ENCODE data around the gene LNX2.

The LNX2 gene

DNA sequence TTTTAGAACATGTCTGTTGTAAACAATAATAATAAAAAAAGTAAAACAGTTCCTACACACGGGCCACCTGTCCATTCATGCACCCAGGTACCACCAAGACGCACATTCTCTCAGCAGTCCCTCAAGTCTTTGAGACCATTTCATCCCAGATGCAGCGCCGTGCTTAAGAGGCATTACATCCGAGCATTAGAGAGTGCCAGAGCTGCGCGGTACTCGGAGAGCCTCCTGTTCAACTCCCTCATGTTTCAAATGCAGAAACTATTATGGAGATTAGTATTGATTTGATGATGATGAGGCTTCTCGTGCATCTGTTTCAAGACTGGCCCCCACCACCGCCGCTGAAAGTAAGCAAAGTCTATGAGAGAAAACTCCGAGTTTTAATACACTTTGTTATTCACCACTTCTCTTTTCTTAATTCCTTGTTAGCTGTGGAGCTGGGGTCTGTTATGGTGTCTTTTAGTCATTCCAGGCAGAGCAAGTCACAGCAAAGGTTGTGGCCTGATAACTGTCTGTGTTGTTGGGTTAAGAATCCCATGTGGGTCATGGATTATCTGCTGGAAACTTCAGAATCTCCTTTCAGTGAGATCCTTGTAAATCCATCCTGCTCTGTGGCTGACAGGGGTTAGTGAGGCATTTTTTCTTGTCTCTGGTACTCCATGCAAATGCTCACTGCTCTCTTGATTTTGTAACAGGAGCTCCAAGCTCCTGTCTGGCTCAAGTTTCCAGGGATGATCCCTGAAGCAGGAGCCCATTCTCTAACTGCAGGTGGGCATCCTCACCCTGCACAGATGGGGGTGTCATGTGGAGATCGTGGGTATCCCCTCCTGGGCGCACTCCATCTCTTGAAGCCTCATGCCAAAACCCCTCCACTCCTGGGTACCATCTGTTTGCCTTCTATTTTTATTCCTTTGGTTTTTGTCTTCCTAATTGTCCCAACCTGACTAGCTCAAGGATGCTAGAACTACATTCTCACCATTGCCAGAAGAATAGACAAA, 95.1 kb downstream of the LNX2 start:
- Mint-ChIP-seq H3K9me3 (no peaks in the 10 kb centered on the region), H3K36me3 (no peaks in the 10 kb centered on the region), H3K27ac (no peak overlapping the region), H3K27me3 (peaks cover 5% of the 10 kb centered on the region), H3K4me1 (no peaks in the 10 kb centered on the region), H3K4me3 (no peak overlapping the region)

DNA sequence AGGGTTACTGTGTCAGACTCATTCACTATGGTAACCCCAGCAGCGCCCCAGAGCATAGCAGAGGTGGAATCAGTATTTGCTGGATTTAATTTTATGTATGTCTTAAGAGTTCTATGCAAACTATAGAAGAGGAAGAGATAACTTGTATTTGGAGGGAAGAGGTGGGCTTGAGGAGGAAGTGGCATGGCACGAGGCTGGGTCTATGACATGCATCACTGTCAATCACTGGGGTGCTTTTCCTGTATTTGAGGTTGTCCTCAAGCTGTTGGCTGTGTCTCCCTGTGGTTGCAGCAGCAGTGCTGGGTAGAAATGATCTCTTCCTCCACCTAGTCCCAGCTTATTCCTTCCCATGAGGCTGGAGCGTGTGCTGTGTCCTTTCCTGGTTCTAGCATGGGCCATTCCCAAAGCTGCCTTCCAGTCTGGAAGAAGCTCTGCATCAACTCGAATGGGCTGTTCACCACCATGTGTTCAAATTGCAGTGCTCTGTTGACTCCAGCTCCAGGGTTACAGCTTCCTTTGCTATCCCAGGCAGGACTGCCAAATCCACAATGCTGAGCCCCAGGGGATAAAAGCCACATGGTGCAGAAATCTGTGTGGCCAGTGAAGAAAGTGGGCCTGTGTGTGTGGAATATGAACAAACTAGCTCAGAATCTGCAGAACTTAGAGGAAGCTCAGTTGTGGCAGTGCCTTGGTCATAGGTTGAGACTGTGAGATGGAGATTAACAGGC, 96.8 kb downstream of the LNX2 start:
- Mint-ChIP-seq H3K4me3 (no peak overlapping the region), H3K27me3 (peaks cover 2% of the 10 kb centered on the region), H3K27ac (no peak overlapping the region), H3K9me3 (no peaks in the 10 kb centered on the region), H3K4me1 (no peaks in the 10 kb centered on the region), H3K36me3 (no peaks in the 10 kb centered on the region)

DNA sequence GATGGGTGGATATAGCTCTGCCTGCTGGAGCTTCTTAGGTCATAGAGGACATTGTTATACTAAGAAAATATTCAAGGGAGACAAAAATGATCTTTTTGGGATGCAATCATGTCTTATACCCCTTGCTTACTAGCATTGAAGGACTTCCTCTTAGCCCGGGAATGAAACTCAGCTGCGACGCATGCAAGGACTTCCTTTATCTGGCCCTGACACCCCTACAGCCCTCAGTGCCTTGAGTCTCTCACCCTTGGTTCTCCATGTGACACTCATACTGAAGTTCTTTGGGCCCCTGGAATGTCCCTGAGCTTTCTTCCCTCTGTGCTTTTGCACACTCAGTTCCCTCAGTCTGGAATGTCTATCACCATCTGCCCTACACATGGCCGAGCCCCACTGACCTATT, 97.5 kb downstream of the LNX2 start:
- H3K27ac Mint-ChIP-seq: no peak overlapping the region
- no peaks in the 10 kb centered on the region for H3K9me3 Mint-ChIP-seq
- H3K36me3 Mint-ChIP-seq: no peaks in the 10 kb centered on the region
- H3K4me1 Mint-ChIP-seq: no peaks in the 10 kb centered on the region
- H3K4me3 Mint-ChIP-seq: no peak overlapping the region
- peaks cover 2% of the 10 kb centered on the region for H3K27me3 Mint-ChIP-seq

DNA sequence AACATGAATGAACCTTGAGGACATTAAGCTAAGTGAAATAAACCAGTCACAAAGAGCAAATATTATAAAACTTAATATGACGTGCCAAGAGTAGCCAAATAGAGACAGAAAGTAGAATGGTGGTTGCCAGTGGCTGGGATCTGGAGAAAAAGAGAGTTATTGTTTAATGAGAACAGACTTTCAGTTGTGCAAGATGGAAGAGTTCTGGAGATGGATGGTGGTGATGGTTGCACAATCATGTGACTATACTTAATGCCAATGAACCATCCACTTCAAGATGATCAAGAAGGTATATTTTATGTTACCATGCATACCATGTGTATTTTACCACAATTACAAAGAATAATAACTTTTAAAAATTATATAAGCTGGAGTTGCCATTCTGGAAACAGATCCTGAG, 104.2 kb downstream of the LNX2 start:
- Mint-ChIP-seq H3K36me3 (no peaks in the 10 kb centered on the region), H3K9me3 (no peaks in the 10 kb centered on the region), H3K4me3 (no peak overlapping the region), H3K4me1 (no peaks in the 10 kb centered on the region), H3K27ac (no peak overlapping the region), H3K27me3 (peaks cover 8% of the 10 kb centered on the region)

DNA sequence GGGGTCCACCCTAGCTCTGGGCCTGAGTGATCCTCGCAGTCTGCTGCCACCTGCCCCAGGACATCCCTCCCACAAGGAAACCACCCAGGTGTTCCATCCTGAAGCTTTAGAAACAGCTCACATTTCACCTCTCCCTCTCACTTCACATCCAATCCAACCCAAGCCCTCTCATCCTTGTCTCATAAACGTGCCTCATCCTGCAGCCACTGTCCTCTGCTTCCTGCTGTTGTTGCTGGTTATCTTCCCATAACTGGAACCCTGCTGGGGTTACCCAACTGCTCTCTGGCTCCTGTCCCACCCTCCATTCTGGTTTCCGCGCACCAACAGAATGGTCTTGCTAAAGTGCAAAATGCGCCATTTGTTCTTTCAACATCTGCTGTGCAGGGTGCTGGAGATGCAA, 110.2 kb downstream of the LNX2 start:
- H3K27me3 Mint-ChIP-seq: peaks cover 4% of the 10 kb centered on the region

DNA sequence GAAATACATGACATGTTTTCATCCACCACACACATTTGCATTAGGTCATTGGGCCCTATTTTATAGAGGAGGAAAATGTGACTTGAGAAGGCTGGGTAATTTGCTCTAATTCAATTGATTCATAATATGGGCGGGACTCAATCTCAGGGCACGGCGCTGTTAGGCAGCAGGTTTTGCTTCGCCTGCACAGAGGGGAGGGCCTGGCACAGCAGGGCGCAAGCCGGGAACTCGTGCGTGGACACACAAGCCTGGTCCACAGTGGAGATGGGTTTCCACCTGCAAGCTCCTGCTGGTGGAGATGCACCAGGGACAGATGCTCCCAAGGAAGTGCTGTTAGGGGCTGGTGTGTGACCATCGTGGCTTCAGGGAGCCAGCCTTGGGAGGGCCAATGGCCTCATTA, 111.5 kb downstream of the LNX2 start:
- H3K4me1 Mint-ChIP-seq: no peaks in the 10 kb centered on the region
- no peak overlapping the region for H3K27ac Mint-ChIP-seq
- no peak overlapping the region for H3K4me3 Mint-ChIP-seq
- H3K9me3 Mint-ChIP-seq: no peaks in the 10 kb centered on the region
- H3K36me3 Mint-ChIP-seq: no peaks in the 10 kb centered on the region
- H3K27me3 Mint-ChIP-seq: peaks cover 4% of the 10 kb centered on the region

More for the DNA sequence above, 110.2 kb downstream of the LNX2 start:
- H3K27ac Mint-ChIP-seq: no peak overlapping the region
- H3K4me1 Mint-ChIP-seq: no peaks in the 10 kb centered on the region
- no peaks in the 10 kb centered on the region for H3K36me3 Mint-ChIP-seq
- H3K9me3 Mint-ChIP-seq: no peaks in the 10 kb centered on the region
- no peak overlapping the region for H3K4me3 Mint-ChIP-seq

DNA sequence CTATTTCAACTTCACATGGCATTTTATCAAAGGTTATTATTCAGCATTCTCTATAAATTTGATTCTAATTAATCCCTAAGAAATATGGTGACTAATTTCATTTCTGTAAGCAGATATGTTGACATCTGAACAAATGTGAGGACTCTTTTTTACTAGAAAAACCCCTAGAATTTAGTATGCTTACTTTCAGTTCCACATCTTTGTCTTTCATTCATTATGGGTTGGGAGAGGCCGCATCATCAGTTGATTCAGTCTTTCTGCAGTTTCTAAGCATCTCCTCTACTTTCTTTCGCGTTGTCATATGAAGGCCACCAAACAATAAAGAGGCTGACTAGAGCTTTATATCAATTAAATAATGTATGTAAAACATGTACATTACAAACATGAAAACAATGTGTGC, 114.5 kb downstream of the LNX2 start:
- H3K27ac Mint-ChIP-seq: no peak overlapping the region
- H3K4me3 Mint-ChIP-seq: no peak overlapping the region

DNA sequence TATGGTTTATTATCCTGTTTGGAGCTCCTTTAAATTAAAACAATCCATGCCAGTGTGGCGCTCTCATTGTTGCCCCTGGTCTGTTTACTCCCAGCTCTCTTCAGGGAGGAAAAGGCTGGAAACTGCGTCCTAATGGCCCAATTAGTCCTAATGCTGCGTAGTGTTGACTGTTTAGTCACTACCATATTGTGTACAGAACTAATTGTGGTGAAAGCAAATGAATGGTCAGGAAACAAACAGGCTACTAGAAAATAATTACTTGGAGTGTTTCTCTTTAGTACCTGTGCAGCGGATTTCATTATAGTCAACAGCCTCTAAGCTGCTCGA, 115.5 kb downstream of the LNX2 start:
- Mint-ChIP-seq H3K4me1 (no peaks in the 10 kb centered on the region), H3K36me3 (no peaks in the 10 kb centered on the region), H3K4me3 (no peak overlapping the region), H3K27ac (no peak overlapping the region), H3K27me3 (no peaks in the 10 kb centered on the region), H3K9me3 (no peaks in the 10 kb centered on the region)

More for the DNA sequence above, 114.5 kb downstream of the LNX2 start:
- Mint-ChIP-seq H3K27me3 (no peaks in the 10 kb centered on the region), H3K9me3 (no peaks in the 10 kb centered on the region), H3K36me3 (no peaks in the 10 kb centered on the region), H3K4me1 (no peaks in the 10 kb centered on the region)

DNA sequence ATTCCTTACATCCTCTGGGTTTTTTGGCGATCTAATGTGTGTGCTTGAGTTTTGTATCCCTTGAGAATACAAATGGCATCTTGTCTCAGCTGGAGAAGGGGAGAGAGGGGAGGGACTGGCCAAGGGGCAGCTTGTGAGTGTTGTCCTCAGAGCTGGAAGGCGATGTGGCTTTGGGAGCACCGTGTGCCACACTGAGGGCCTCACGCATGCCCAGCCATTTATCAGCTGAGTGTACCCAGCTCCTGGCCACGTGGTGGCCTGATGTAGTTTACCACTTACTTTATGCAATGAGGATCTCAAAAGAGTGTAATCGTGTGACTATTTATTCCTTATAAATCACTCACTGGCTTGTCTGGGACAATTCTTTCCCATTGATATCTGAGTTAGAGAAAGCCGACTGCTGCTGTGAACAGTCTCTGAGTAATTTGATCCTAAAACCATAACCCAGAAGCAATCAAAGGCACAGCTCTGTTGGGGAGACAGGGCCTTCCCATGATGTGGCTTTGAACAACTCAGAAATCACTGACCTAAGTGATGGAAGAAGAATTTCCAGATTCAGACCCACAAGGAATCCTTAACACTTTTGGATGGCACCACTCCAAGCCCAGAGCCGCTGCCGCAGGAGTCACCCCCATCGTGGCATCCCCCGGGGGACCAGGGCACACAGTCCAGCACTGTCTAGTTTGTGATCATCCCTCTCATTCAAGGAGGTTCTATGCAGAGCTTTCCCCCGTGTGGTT, 116.0 kb downstream of the LNX2 start:
- Mint-ChIP-seq H3K4me3 (no peak overlapping the region), H3K27ac (no peak overlapping the region), H3K36me3 (no peaks in the 10 kb centered on the region), H3K4me1 (no peaks in the 10 kb centered on the region), H3K27me3 (no peaks in the 10 kb centered on the region), H3K9me3 (no peaks in the 10 kb centered on the region)

DNA sequence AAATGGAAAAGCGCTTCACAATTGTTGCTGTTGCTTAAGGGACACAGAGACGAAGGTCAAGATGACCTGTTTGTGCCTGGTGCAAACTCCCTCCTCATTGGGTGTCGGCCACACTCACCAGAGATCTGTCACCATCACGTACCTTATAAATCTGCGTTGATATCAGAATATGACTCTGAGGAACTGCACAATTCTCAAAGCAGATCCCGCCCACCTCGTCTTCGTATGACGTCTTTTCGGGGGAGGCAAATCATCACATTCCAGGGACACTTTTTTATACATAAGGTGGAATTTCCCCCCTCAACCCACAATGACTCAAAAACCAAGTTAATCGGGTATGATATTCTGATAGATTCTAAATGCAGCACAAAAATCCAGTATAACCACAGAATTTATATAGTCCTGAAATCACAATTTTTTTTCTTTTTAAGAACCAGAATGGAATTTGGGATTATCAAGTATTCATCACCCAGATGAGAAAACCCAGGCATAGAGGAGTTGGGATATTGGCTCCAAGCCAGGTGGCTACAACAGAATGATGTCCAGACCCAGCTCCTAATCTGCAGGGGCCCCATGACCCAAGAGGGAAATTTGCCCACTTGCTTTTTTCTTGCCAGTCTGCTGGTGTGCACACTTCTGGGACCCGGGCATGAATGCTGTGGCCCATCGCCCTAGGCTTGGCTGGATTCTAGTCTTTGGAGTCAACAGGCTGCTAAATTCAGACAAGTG, 119.4 kb downstream of the LNX2 start:
- Mint-ChIP-seq H3K27me3 (no peaks in the 10 kb centered on the region), H3K27ac (no peak overlapping the region), H3K4me3 (no peak overlapping the region), H3K9me3 (no peaks in the 10 kb centered on the region), H3K36me3 (no peaks in the 10 kb centered on the region), H3K4me1 (no peaks in the 10 kb centered on the region)

DNA sequence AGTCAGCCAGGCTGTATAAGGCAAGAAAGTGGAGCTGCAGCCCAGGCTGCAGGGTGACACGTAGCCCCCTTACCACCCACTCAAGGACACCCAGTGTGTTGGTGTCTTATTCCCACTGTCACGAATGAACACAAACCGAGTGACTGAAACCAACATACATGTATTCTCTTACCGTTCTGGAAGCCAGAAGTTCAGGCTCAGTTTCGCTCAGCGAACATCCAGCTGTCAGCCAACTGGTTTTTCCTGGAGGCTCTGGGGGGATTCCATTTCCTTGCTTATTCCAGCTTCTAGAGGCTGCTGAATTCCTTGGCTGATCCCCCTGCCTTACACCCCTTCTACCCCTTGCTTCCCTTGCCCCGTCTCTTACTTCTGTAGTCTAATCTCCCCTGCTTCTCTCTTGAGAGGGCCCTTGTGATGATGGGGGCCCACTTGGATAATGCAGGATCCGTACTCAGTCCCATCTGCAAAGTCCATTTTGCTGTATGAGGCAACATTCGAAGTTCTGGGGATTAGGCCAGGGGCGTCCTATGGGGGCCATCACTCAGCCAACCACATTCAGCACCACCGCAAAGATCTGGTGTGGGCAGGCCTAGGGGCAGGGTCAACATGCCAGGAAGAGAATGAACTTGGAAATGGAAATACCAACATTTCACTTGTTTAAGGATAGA, 122.6 kb downstream of the LNX2 start:
- H3K9me3 Mint-ChIP-seq: no peaks in the 10 kb centered on the region
- H3K4me3 Mint-ChIP-seq: no peak overlapping the region
- H3K27ac Mint-ChIP-seq: no peak overlapping the region
- H3K36me3 Mint-ChIP-seq: no peaks in the 10 kb centered on the region
- H3K4me1 Mint-ChIP-seq: no peaks in the 10 kb centered on the region
- H3K27me3 Mint-ChIP-seq: no peaks in the 10 kb centered on the region

DNA sequence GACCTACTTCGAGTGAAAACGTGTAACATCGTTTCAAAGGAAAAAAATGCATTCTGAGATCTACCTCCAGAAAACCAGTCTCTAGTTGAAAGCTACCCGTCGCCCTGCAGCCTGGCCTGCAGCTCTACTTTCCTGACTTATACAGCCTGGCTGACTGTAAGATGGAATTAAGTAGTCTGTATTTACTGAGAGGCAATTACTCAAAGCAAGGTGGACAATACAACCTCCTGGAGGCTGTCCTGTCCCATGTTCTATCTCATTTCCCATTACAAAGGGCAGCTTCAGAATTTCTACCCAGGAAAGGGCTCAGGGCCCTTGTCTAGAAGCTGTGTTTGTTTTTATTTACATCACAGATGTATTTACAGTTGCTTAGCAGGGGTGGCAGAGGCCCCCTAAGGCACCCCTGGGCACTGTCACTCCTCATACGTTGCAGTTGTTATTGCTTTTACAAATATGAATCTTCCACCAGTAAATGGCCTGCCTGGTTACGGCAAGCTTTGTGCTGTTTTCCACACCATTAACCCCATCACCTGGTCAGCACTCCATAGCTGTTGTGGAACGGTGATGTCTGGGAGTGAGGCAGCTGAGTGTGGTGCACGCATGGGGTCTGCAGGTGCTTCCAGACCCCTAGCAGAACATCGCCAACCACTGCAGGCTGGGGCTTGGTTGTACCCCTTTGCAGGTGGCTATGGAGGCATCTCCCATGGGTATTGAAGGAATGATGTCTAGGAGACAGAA, 123.6 kb downstream of the LNX2 start:
- no peaks in the 10 kb centered on the region for H3K4me1 Mint-ChIP-seq
- H3K9me3 Mint-ChIP-seq: no peaks in the 10 kb centered on the region
- H3K27ac Mint-ChIP-seq: no peak overlapping the region
- no peak overlapping the region for H3K4me3 Mint-ChIP-seq
- H3K36me3 Mint-ChIP-seq: no peaks in the 10 kb centered on the region
- H3K27me3 Mint-ChIP-seq: no peaks in the 10 kb centered on the region

DNA sequence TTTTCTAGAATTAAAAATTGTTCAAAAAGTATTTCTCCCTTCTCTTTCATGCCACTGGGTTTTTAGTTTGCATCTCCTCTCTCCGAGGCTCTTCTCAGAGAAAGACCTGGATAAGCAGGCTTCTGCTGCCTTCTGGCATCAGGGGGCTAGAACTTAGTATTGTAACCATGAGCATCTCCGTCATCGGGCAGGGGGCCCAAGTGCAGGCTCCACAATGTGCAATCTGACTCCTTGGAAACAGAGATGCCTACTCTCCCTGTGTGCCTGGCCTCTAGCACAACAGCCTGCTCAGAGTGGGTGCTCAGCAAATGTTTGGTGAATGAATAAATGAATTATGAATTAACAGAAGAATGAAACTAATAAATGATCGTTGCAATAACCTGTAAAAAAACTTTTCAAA, 124.3 kb downstream of the LNX2 start:
- no peak overlapping the region for H3K27ac Mint-ChIP-seq
- no peaks in the 10 kb centered on the region for H3K36me3 Mint-ChIP-seq
- H3K4me3 Mint-ChIP-seq: no peak overlapping the region
- H3K4me1 Mint-ChIP-seq: no peaks in the 10 kb centered on the region
- H3K9me3 Mint-ChIP-seq: no peaks in the 10 kb centered on the region
- no peaks in the 10 kb centered on the region for H3K27me3 Mint-ChIP-seq

All from activated naive CD4-positive, alpha-beta T cell treated with anti-CD3 and anti-CD28 coated beads, Interleukin-2, amount 50 U/mL, for 24 hours (primary cell).